ENCODE results near the gene MFSD12.

MFSD12 gene

DNA sequence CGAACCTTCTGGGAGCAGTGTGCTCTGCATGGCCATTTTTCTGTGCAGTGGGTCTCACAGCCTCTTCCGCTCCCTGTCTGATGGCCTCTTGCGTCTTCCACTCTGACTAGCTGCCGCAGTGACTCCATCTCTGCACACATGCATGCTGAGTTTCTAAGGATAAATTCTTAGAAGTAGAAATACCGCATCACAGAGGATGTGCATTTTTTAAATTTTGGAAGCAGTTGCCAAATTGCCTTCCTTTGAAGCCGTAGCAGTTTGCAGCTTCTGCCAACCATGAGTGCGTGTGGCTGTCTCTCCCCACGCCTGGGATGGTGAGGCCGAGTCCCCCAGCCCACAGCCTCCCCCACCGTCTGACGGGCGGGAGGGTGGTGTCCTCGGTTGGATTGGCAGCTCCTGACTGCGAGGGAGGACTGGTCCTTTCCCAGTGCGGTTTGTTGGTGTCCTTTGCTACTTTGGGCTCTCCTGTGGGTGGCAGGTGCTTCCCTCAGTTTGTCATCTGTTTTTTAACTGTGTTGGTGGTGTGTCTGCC is 41.4 kb downstream of the MFSD12 start:
- no peak for DNase-seq (ENCODE audit: extremely low spot score)
- ChIA-PET CTCF (interaction anchor here (0.9 to 2.6 kb wide), 3 partner anchors 29 to 45 kb away, joined by 3 to 11 read pairs (median 3); no protein-coding TSS in a partner anchor), POLR2A (no interaction called here)
- TF ChIP-seq, protein P1, sequence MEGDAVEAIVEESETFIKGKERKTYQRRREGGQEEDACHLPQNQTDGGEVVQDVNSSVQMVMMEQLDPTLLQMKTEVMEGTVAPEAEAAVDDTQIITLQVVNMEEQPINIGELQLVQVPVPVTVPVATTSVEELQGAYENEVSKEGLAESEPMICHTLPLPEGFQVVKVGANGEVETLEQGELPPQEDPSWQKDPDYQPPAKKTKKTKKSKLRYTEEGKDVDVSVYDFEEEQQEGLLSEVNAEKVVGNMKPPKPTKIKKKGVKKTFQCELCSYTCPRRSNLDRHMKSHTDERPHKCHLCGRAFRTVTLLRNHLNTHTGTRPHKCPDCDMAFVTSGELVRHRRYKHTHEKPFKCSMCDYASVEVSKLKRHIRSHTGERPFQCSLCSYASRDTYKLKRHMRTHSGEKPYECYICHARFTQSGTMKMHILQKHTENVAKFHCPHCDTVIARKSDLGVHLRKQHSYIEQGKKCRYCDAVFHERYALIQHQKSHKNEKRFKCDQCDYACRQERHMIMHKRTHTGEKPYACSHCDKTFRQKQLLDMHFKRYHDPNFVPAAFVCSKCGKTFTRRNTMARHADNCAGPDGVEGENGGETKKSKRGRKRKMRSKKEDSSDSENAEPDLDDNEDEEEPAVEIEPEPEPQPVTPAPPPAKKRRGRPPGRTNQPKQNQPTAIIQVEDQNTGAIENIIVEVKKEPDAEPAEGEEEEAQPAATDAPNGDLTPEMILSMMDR (IDR thresholded peaks at IDR 0.05; ENCODE audit: control extremely low read depth, extremely low read depth, low read depth, missing control alignments) = no peak

DNA sequence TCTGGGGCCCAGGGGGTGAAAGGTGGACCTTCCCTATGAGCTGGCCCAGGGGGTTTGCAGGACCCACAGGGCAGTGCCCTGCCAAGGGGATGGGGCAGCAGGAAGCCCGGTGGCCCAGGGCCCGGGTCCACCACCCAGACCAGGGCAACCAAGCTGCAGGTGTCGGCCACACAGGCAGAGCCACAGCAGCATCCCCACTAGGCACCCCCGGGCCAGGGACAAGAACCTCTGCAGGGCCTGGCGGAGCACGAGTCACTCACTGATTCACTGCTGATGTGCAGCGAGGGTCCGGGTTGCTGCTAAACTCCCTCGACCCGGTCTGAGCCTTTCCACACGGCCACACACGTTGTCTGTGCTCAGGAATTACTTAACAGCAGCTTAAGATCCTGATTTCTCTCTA is 42.5 kb downstream of the MFSD12 start:
- DNase-seq (ENCODE audit: extremely low spot score) = no peak
- POLR2A ChIA-PET = no interaction called here
- TF ChIP-seq, protein P1 (IDR thresholded peaks at IDR 0.05; ENCODE audit: control extremely low read depth, extremely low read depth, low read depth, missing control alignments) = no peak
- CTCF ChIA-PET = no interaction called here

DNA sequence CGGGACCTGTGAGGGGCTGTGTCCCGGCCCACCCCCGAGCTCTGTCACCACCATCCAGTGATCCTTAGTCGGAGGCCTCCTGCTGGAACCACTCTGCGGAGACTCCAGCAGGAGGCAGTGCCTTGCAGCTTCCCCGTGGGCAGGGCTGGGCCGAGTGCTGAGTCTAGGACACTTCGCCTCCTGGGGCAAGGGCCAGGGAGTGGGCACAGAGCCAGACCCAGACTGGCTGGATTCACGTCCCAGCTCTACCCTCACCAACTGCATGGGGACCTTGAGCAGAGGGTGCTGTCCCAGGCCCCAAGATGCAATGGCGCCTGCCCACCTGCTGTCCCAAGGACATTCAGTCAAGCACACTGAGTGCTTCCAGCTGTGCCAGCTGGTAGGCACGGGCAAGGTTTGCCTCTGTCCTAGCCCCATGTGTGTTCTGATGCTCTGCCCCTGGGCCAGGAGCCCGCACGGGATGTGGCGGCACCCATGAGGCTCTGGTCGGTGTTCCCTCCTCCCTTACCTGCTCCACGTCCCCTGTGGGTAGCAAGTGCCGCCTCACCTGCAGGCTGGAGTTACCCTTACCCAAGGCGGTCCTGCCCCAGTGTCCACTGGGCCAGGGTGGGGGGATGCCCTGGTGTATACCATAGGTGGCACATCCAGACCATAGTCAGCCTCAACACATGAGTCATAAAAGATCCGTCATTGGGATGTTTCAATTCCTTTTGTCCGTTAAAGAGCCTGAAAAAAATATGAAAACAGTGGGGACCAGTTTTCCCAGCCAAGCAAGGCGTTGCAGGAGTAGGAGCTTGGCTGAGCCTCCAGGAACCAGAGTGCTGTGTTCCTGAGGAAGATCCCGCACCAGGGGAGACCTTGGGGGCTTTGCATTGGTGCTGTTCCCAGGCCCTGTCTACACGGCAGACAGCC is 43.9 kb downstream of the MFSD12 start:
- ChIA-PET POLR2A (no interaction called here), CTCF (interaction anchor here (1.4 kb wide), 1 partner anchor 41 kb away, joined by 3 read pairs; no protein-coding TSS in a partner anchor)
- TF ChIP-seq, protein P1 (IDR thresholded peaks at IDR 0.05; ENCODE audit: control extremely low read depth, extremely low read depth, low read depth, missing control alignments) = no peak
- DNase-seq (ENCODE audit: extremely low spot score) = no peak

DNA sequence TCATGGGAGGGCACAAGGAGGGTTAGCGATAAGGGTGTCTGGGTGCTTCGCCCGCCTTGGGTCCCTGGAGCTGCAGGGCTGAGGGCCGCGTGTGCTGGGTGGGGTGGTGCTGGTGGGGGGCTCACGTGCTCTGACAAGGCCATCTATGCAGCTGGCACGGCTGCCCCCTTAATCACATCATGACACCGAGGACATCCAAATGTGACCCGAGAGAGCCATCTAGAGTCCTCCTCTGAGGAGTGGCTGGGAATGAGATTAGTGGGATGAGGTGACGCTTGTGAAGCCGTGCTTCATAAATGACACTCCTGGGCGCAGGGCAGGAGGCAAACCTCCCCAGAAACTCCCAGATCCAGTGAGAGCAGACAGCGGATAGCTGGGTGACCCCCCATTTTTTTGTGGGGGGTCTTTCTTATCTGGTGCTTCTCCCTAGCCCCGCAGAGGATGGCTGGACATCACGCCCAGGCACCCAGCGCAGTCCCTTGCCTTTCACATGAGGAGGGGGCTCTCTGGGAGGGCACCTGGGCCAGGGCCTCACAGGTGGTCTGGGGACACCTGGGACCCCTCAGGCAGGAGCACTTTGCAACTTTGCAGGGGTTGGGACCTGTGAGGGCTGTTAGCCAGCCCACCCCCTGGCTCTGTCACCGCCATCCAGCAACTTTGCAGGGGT is 44.7 kb downstream of the MFSD12 start:
- DNase-seq (ENCODE audit: extremely low spot score) = no peak
- CTCF ChIA-PET = interaction anchor here (1.4 kb wide), 1 partner anchor 40 kb away, joined by 3 read pairs; no protein-coding TSS in a partner anchor
- TF ChIP-seq, protein P1 (IDR thresholded peaks at IDR 0.05; ENCODE audit: control extremely low read depth, extremely low read depth, low read depth, missing control alignments) = no peak
- POLR2A ChIA-PET = interaction anchor here (0.5 kb wide), 1 partner anchor 460 kb away, joined by 3 read pairs; no protein-coding TSS in a partner anchor

DNA sequence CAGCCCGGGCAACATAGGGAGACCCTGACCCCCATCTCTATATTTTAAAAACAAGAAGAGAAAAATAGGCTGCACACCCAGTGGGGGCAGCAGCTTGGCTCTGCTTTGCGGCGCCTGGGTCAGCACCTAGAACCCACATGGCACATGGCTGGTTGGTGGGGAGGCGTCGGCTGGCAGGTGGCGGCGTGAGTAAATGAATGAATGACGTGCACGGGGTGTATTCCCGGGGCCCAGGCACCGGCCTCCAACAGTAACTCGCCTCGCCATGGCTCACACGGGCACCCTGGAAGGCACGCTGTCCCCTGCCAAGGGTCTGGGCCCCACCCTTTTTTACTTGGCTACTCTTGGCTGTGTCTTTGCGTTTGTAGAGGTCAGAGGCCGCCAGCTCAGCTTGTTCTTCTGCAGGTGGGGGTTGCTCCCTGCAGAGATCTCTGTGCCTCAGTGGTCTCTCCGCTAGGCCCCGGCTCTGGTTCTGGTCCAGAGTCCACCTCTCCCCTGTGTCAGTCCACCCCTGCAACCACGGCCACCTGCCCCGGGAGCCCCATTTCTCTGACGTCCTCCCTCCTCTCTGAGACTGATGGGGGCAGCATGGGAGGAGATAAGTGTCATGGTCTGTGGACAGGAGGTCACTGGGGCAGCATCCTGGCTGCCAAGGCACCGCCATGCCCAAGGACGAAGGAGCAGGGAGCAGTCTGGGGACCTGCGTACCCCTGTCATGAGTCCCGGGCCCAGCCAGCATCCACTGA is 45.7 kb downstream of the MFSD12 start:
- POLR2A ChIA-PET = no interaction called here
- DNase-seq (ENCODE audit: extremely low spot score) = no peak
- TF ChIP-seq, protein P1 (IDR thresholded peaks at IDR 0.05; ENCODE audit: control extremely low read depth, extremely low read depth, low read depth, missing control alignments) = no peak
- CTCF ChIA-PET = interaction anchor here (1.4 kb wide), 1 partner anchor 39 kb away, joined by 3 read pairs; no protein-coding TSS in a partner anchor

DNA sequence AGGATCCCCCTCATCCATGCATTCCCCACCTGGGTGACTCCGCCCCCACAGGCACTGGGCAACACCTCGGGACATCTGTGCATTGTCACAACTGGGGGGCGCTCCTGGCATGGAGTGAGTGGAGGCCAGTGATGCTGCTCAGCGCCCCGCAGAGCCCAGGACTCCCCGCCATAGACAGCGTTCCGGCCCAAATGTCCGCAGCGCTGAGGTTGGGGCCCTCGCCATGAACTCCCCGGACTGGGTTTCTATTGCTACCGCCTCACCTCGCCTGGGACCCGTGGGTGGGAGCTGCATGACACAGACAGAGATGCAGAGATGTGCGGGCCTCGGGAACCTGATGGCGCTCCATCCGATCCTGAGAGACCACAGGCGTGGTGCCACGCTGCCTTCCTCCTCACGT is 46.7 kb downstream of the MFSD12 start:
- DNase-seq (ENCODE audit: extremely low spot score) = no peak
- ChIA-PET CTCF (no interaction called here), POLR2A (no interaction called here)
- TF ChIP-seq, protein P1 (IDR thresholded peaks at IDR 0.05; ENCODE audit: control extremely low read depth, extremely low read depth, low read depth, missing control alignments) = no peak

All from GM10248 (cell line).